ENCODE results near the gene CERS1.
A peak's percentile ranks its signal among the peaks of the same experiment; 100 is the strongest.

Gene CERS1

DNA sequence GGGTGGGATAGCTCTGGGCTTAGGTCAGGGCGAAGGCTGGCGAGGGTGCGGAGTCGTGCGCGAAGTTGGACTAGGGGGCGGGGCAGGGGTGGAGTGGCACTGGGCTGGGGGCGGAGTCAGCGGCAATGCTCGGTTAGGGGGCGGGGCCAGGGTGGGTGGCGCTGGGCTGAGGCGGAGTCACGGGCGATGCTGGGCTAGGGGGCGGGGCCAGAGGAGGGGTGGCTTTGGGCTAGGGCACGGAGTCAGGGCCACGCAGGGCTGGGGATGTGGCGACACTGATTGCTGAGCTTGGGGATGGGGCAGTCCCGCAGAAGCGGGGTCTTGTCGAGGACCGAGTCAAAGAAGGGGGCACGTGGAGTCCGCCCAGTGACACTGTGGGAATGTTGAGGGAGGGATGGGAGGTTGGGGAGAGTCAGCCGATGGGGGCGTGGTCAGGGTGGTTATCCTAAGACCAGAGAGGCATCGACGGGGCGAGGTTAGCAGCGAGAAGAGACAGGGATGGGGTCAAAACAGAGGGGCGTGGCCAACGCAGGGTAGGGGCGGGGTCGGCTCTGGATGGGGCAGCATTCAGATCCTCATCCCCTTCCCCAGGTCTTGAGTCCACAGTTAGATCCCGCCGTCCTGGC is 36.4 kb upstream of the CERS1 start:
- Histone ChIP-seq H3K27ac (ENCODE audit: low read depth, low read length) (no peak overlapping the region), H3K36me3 (ENCODE audit: control insufficient read depth in 5 of 5, insufficient read depth in 5 of 5, low read length in 5 of 5) (peaks cover 0 to 54% (median 42%) of the 10 kb centered on the region in 5 donors), H3K4me1 (ENCODE audit: control insufficient read depth in 5 of 5, insufficient read depth in 5 of 5, low read length in 5 of 5) (peaks cover 0 to 4% (median 0%) of the 10 kb centered on the region in 5 donors), H3K4me3 (ENCODE audit: low read depth in 1 of 5, low read length in 5 of 5) (no peak overlapping the region), H3K9me3 (ENCODE audit: control insufficient read depth in 5 of 5, low read length in 5 of 5) (no peaks in the 10 kb centered on the region), H3K9ac (ENCODE audit: low read length in 5 of 5) (no peak overlapping the region), H3K27me3 (ENCODE audit: control insufficient read depth in 5 of 5, insufficient read depth in 4 of 5, low read length in 5 of 5) (no peaks in the 10 kb centered on the region)

DNA sequence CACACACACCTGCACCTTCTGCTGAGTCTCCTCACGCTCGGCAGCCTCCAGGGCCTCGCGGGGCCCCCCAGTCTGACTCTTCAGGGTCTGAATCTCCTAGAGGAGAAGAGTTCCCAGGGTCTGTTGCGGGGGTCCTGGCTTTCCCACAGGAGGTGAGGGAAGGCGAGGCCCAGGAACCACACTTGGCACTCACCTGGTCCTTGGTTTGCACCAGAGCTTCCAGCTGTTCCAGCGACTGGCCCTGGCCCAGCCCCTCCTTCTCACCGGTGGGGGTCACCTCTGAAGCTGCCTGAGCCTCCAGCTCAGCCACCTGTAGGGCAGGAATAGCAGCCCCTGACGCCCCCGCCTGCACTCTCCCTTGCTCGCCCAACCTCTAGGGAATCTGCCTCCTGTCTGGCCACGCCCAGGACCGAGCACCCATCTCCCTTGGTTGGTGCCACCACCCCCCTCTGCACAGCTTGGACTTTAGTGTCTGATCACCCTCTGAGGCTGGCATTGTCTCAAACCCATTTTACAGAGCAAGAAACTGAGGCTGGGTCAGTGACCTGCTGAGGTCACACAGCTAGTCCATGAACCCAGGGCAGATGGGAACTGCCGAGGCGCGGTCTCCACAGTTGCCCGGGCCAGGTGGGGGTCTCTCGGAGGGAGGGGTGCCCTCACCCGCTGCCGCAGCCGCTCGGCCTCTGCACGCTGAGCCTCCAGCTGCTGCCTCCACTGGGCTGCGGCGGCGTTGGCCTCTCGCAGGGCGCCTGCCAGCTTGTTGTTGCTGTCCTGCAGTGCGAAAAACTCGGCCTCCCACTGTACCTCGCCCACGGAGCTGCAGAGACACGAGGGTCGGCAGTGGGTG is 35.6 kb upstream of the CERS1 start:
- Histone ChIP-seq H3K4me3 (ENCODE audit: low read depth in 1 of 5, low read length in 5 of 5) (no peak overlapping the region), H3K27ac (ENCODE audit: low read depth, low read length) (no peak overlapping the region), H3K4me1 (ENCODE audit: control insufficient read depth in 5 of 5, insufficient read depth in 5 of 5, low read length in 5 of 5) (peaks cover 0 to 4% (median 0%) of the 10 kb centered on the region in 5 donors), H3K9ac (ENCODE audit: low read length in 5 of 5) (no peak overlapping the region), H3K9me3 (ENCODE audit: control insufficient read depth in 5 of 5, low read length in 5 of 5) (no peaks in the 10 kb centered on the region), H3K36me3 (ENCODE audit: control insufficient read depth in 5 of 5, insufficient read depth in 5 of 5, low read length in 5 of 5) (peaks cover 0 to 58% (median 45%) of the 10 kb centered on the region in 5 donors), H3K27me3 (ENCODE audit: control insufficient read depth in 5 of 5, insufficient read depth in 4 of 5, low read length in 5 of 5) (no peaks in the 10 kb centered on the region)

DNA sequence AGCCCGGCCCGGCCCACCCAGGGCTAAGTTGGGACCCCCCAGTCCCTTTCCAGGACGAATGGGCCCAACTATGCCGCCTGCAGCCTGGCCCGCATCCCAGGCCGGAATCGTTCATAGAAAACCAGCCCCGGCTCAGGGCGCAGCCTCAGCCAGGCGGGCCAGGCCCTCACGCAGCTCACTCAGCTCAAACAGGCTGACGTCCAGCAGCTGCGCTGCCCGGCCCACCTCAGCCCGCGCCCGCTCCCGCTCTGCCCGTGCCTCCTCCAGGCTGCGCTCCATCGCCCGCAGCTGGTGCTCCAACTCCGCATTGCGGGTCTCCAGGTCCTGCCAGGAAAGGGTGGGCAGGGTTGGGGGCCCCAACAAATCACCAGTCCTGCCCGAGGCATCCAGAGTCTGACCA is 33.4 kb upstream of the CERS1 start:
- no peaks in the 10 kb centered on the region for H3K9me3 ChIP-seq (ENCODE audit: control insufficient read depth in 5 of 5, low read length in 5 of 5)
- no peak overlapping the region for H3K27ac ChIP-seq (ENCODE audit: low read depth, low read length)
- no peak overlapping the region for H3K9ac ChIP-seq (ENCODE audit: low read length in 5 of 5)
- H3K36me3 ChIP-seq (ENCODE audit: control insufficient read depth in 5 of 5, insufficient read depth in 5 of 5, low read length in 5 of 5), result peaks cover 0 to 73% (median 61%) of the 10 kb centered on the region in 5 donors
- H3K27me3 ChIP-seq (ENCODE audit: control insufficient read depth in 5 of 5, insufficient read depth in 4 of 5, low read length in 5 of 5), result no peaks in the 10 kb centered on the region
- no peak overlapping the region for H3K4me3 ChIP-seq (ENCODE audit: low read depth in 1 of 5, low read length in 5 of 5)
- H3K4me1 ChIP-seq (ENCODE audit: control insufficient read depth in 5 of 5, insufficient read depth in 5 of 5, low read length in 5 of 5), result peaks cover 0 to 4% (median 0%) of the 10 kb centered on the region in 5 donors

DNA sequence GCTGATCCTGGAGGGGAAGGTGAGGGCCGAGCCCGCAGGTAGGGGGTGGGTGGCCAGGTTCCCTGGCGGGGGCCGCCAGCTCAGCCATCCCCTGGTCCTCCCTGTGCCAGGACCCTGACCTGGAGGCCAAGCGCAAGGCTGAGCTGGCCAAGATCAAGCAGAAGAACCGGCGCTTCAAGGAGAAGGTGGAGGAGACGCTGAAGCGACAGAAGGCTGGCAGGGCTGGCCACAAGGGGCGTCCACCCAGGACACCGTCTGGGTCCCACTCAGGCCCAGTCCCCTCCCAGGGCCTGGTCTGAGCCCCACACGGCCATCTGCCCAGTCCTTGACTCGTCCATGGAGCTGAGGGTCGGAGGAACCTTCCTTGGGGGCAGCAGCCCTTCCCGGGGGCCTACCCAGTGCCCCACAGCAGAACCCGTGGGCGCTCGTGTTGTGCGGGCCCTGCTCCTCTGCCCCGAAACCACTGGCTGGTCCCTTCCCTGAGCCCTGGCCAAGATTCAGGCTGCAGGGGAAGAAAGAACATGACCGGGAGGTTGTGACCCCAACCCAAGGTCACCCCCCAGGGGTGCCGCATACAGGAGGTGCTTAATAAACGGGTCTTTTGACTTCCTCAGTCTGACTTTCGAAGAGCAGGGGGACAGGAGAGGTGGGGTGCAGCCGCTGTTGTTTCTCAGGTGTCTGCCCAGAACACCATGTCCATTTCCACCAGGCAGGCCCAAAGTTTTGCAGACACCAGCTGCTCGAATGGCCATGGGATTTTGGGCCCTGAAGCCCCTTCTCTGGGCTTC is 32.3 kb upstream of the CERS1 start:
- Histone ChIP-seq H3K27ac (ENCODE audit: low read depth, low read length) (no peak overlapping the region), H3K36me3 (ENCODE audit: control insufficient read depth in 5 of 5, insufficient read depth in 5 of 5, low read length in 5 of 5) (peaks cover 0 to 73% (median 63%) of the 10 kb centered on the region in 5 donors)

DNA sequence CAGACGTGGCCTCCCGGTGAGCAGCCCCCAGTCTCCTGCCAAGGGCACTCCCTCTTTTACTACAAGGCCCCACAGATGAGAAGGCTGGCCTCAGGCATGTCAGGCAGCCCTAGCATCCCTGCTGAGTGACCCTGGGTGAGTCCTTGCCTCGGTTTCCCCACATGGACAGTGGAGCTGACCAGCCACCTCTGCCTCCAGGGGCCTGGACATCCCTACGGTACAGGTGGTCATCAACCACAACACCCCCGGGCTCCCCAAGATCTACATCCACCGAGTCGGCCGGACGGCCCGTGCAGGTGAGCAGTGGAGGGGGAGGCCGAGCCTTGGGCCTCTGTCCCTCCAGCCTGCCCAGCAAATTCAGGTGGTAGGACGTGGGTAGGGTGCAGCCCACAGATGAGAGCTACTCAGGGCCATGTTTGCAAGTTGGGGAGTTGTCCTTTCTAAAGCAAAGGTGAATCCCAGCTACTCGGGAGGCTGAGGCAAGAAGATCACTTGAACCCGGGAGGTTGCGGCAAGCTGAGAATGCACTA is 28.8 kb upstream of the CERS1 start:
- H3K27ac ChIP-seq (ENCODE audit: low read depth, low read length), result no peak overlapping the region
- H3K9ac ChIP-seq (ENCODE audit: low read length in 5 of 5), result no peak overlapping the region
- H3K4me1 ChIP-seq (ENCODE audit: control insufficient read depth in 5 of 5, insufficient read depth in 5 of 5, low read length in 5 of 5), result peaks cover 6 to 14% (median 11%) of the 10 kb centered on the region in 5 donors
- H3K36me3 ChIP-seq (ENCODE audit: control insufficient read depth in 5 of 5, insufficient read depth in 5 of 5, low read length in 5 of 5), result peaks cover 0 to 80% (median 67%) of the 10 kb centered on the region in 5 donors
- no peaks in the 10 kb centered on the region for H3K27me3 ChIP-seq (ENCODE audit: control insufficient read depth in 5 of 5, insufficient read depth in 4 of 5, low read length in 5 of 5)
- no peak overlapping the region for H3K4me3 ChIP-seq (ENCODE audit: low read depth in 1 of 5, low read length in 5 of 5)
- no peaks in the 10 kb centered on the region for H3K9me3 ChIP-seq (ENCODE audit: control insufficient read depth in 5 of 5, low read length in 5 of 5)

More for the DNA sequence above, 32.3 kb upstream of the CERS1 start:
- peaks cover 0 to 4% (median 0%) of the 10 kb centered on the region in 5 donors for H3K4me1 ChIP-seq (ENCODE audit: control insufficient read depth in 5 of 5, insufficient read depth in 5 of 5, low read length in 5 of 5)
- H3K4me3 ChIP-seq (ENCODE audit: low read depth in 1 of 5, low read length in 5 of 5), result no peak overlapping the region
- no peak overlapping the region for H3K9ac ChIP-seq (ENCODE audit: low read length in 5 of 5)
- H3K27me3 ChIP-seq (ENCODE audit: control insufficient read depth in 5 of 5, insufficient read depth in 4 of 5, low read length in 5 of 5), result no peaks in the 10 kb centered on the region
- H3K9me3 ChIP-seq (ENCODE audit: control insufficient read depth in 5 of 5, low read length in 5 of 5), result no peaks in the 10 kb centered on the region

DNA sequence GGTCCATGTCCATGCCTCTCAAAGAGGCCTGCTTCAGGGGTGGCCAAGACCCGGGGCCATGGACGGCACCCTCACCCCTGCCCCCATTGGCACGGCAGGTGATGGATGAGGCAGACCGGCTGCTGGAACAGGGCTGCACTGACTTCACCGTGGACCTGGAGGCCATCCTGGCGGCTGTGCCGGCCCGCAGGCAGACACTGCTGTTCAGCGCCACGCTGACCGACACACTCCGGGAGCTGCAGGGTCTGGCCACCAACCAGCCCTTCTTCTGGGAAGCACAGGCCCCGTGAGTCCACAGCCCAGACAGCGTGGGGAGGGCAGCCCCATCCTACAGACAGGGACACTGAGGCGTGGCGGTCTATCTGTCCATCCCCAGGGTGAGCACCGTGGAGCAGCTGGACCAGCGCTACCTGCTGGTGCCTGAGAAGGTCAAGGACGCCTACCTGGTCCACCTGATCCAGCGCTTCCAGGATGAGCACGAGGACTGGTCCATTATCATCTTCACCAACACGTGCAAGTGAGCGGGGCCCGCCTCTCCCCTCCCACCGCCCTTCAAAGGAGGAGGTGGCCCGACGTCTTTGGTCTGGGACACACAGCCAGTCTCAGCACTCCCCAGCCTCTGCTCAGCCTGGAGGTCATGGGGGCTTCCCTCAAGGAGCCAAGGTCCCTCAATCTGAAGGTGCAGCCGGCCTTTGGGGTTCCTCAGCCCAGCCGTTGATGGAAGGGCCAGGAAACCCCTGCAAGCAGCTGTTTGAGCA is 26.4 kb upstream of the CERS1 start:
- H3K27me3 ChIP-seq (ENCODE audit: control insufficient read depth in 5 of 5, insufficient read depth in 4 of 5, low read length in 5 of 5), result peaks cover 0 to 4% (median 0%) of the 10 kb centered on the region in 5 donors
- no peak overlapping the region for H3K4me3 ChIP-seq (ENCODE audit: low read depth in 1 of 5, low read length in 5 of 5)
- no peak overlapping the region for H3K9ac ChIP-seq (ENCODE audit: low read length in 5 of 5)
- no peak overlapping the region for H3K27ac ChIP-seq (ENCODE audit: low read depth, low read length)
- no peaks in the 10 kb centered on the region for H3K9me3 ChIP-seq (ENCODE audit: control insufficient read depth in 5 of 5, low read length in 5 of 5)
- peaks cover 0 to 57% (median 51%) of the 10 kb centered on the region in 5 donors for H3K36me3 ChIP-seq (ENCODE audit: control insufficient read depth in 5 of 5, insufficient read depth in 5 of 5, low read length in 5 of 5)
- H3K4me1 ChIP-seq (ENCODE audit: control insufficient read depth in 5 of 5, insufficient read depth in 5 of 5, low read length in 5 of 5), result peaks cover 10 to 29% (median 23%) of the 10 kb centered on the region in 5 donors

DNA sequence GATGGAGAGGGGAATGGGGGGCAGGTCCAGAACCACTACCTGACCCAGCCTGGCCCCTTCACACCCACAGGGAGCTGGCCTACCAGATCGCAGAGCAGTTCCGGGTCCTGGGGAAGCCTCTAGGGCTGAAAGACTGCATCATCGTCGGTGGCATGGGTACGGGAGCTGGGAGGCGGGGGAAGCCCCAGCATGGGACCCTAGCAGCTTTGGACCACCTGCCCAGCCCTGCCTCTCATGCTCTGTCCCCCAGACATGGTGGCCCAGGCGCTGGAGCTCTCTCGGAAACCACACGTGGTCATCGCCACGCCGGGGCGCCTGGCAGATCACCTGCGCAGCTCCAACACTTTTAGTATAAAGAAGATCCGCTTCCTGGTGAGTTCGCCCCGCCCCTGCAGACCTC is 25.6 kb upstream of the CERS1 start:
- Histone ChIP-seq H3K4me1 (ENCODE audit: control insufficient read depth in 5 of 5, insufficient read depth in 5 of 5, low read length in 5 of 5) (peaks cover 10 to 29% (median 24%) of the 10 kb centered on the region in 5 donors), H3K4me3 (ENCODE audit: low read depth in 1 of 5, low read length in 5 of 5) (no peak overlapping the region), H3K9ac (ENCODE audit: low read length in 5 of 5) (no peak overlapping the region), H3K27ac (ENCODE audit: low read depth, low read length) (no peak overlapping the region), H3K27me3 (ENCODE audit: control insufficient read depth in 5 of 5, insufficient read depth in 4 of 5, low read length in 5 of 5) (peaks cover 0 to 4% (median 0%) of the 10 kb centered on the region in 5 donors), H3K36me3 (ENCODE audit: control insufficient read depth in 5 of 5, insufficient read depth in 5 of 5, low read length in 5 of 5) (peaks cover 0 to 53% (median 49%) of the 10 kb centered on the region in 5 donors), H3K9me3 (ENCODE audit: control insufficient read depth in 5 of 5, low read length in 5 of 5) (no peaks in the 10 kb centered on the region)

DNA sequence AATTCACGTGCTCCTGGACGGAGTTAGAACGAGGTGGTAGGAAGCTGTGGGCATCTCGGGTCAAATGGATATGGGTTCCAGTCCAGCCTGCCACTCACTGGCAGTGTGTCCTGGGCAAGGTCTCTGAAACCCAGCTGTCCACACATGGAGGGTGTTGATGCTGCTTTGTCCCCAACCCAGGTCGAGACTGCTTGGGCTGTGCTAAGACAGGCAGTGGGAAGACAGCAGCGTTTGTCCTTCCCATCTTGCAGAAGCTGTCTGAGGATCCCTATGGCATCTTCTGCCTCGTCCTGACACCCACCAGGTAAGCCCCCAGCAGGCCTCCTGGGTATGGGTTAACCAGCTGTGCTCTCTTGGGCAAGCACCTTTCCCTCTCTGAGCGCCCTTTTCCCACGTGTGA is 24.4 kb upstream of the CERS1 start:
- H3K9ac ChIP-seq (ENCODE audit: low read length in 5 of 5), result peak overlapping the region in 4 of 5 donors; percentile 79 to 89 (median 82)
- peaks cover 0 to 44% (median 38%) of the 10 kb centered on the region in 5 donors for H3K36me3 ChIP-seq (ENCODE audit: control insufficient read depth in 5 of 5, insufficient read depth in 5 of 5, low read length in 5 of 5)

DNA sequence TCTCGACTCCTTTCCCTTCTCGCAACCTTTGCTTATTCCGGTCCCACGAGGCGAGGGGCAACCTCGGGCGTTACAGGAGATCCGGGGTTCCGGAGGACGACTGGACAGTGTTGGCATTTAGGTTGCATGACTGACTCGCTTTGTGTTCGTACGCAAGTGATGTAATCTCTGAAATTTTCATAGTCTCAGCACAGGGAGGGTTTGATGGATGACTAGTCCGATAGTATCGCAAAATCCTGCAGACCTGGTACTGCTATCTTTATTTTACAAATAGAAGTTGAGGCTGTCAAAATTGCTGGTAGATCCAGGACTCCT is 23.9 kb upstream of the CERS1 start:
- H3K9ac ChIP-seq (ENCODE audit: low read length in 5 of 5), result peak overlapping the region; percentile 79 to 89 (median 83)
- H3K4me3 ChIP-seq (ENCODE audit: low read depth in 1 of 5, low read length in 5 of 5), result peak overlapping the region; percentile 95 to 99 (median 97)
- H3K9me3 ChIP-seq (ENCODE audit: control insufficient read depth in 5 of 5, low read length in 5 of 5), result no peaks in the 10 kb centered on the region
- peaks cover 0 to 45% (median 41%) of the 10 kb centered on the region in 5 donors for H3K36me3 ChIP-seq (ENCODE audit: control insufficient read depth in 5 of 5, insufficient read depth in 5 of 5, low read length in 5 of 5)
- H3K4me1 ChIP-seq (ENCODE audit: control insufficient read depth in 5 of 5, insufficient read depth in 5 of 5, low read length in 5 of 5), result peaks cover 10 to 29% (median 24%) of the 10 kb centered on the region in 5 donors
- peak overlapping the region; percentile 98 for H3K27ac ChIP-seq (ENCODE audit: low read depth, low read length)
- peaks cover 0 to 4% (median 0%) of the 10 kb centered on the region in 5 donors for H3K27me3 ChIP-seq (ENCODE audit: control insufficient read depth in 5 of 5, insufficient read depth in 4 of 5, low read length in 5 of 5)

More for the DNA sequence above, 24.4 kb upstream of the CERS1 start:
- Histone ChIP-seq H3K27ac (ENCODE audit: low read depth, low read length) (no peak overlapping the region), H3K27me3 (ENCODE audit: control insufficient read depth in 5 of 5, insufficient read depth in 4 of 5, low read length in 5 of 5) (peaks cover 0 to 4% (median 0%) of the 10 kb centered on the region in 5 donors), H3K4me1 (ENCODE audit: control insufficient read depth in 5 of 5, insufficient read depth in 5 of 5, low read length in 5 of 5) (peaks cover 10 to 29% (median 24%) of the 10 kb centered on the region in 5 donors), H3K9me3 (ENCODE audit: control insufficient read depth in 5 of 5, low read length in 5 of 5) (no peaks in the 10 kb centered on the region), H3K4me3 (ENCODE audit: low read depth in 1 of 5, low read length in 5 of 5) (peak overlapping the region; percentile 95 to 99 (median 97))

Measured in subcutaneous abdominal adipose tissue (tissue), 5 donors.